ENCODE results near the gene TECPR2. TPM values are rescaled to one million over a fixed set of nuclear protein-coding genes. Genes with fewer than 3 reads are reported as not detected.

TECPR2 gene
- polyA plus RNA-seq, 1 donor (not counting 4 experiments of a cell fraction or from before 2014, with no cell fraction given) = 8.3 TPM

GRCh38 chr14:102431751-102432150 is 69.0 kb downstream of the TECPR2 start:
- no peak overlapping the region for H2AFZ ChIP-seq (ENCODE audit: control insufficient read depth, low read length)
- FAIRE-seq = no peak
- no peak overlapping the region for H3K4me3 ChIP-seq (ENCODE audit: control insufficient read depth in 2 of 3, extremely low read depth in 1 of 3, insufficient read depth in 2 of 3, low read depth in 1 of 3, low read length in 3 of 3)
- no peak overlapping the region for H3K27ac ChIP-seq (ENCODE audit: control insufficient read depth, insufficient read depth, low read length)
- TF ChIP-seq CTCF (optimal IDR thresholded peaks at IDR 0.05 in 1 of 3, IDR thresholded peaks at IDR 0.05 in 1 of 3, conservative IDR thresholded peaks at IDR 0.05 in 1 of 3; ENCODE audit: extremely low read depth in 1 of 3, insufficient read depth in 2 of 3, low read length in 3 of 3) (no peak), EZH2 (IDR thresholded peaks at IDR 0.05; ENCODE audit: low read length) (no peak)
- no peak for DNase-seq (ENCODE audit: low read depth, low spot score)
- no peaks in the 10 kb centered on the region for H3K27me3 ChIP-seq (ENCODE audit: control insufficient read depth, extremely low read depth, insufficient read depth, low read length)
- H3K4me1 ChIP-seq (ENCODE audit: control insufficient read depth, extremely low read depth, insufficient read depth, low read length) = no peaks in the 10 kb centered on the region
- no peaks in the 10 kb centered on the region for H3K9me3 ChIP-seq (ENCODE audit: control insufficient read depth, low read depth, low read length)
- H3K79me2 ChIP-seq (ENCODE audit: control insufficient read depth, insufficient read depth, low read length) = no peaks in the 10 kb centered on the region
- H3K9me1 ChIP-seq (ENCODE audit: control insufficient read depth, extremely low read depth, insufficient read depth, low read length) = no peaks in the 10 kb centered on the region
- peaks cover 7 to 12% of the 10 kb centered on the region in 2 experiments for H3K36me3 ChIP-seq (ENCODE audit: control insufficient read depth in 2 of 2, extremely low read depth in 1 of 2, insufficient read depth in 2 of 2, low read length in 2 of 2)
- no peak overlapping the region for H3K9ac ChIP-seq (ENCODE audit: control insufficient read depth, extremely low read depth, insufficient read depth, low read length)
- no peaks in the 10 kb centered on the region for H4K20me1 ChIP-seq (ENCODE audit: control insufficient read depth, extremely low read depth, insufficient read depth, low read length)
- dilution Hi-C loops (cut with MboI; ENCODE audit: extremely low pct_ligation_motif_present, low sequenced_read_pairs) = no loop called here
- H3K4me2 ChIP-seq (ENCODE audit: control insufficient read depth, extremely low read depth, insufficient read depth, low read depth, low read length) = no peak overlapping the region

- no peak overlapping the region for H3K4me2 ChIP-seq (ENCODE audit: control insufficient read depth, extremely low read depth, insufficient read depth, low read depth, low read length)
- no peak overlapping the region for H2AFZ ChIP-seq (ENCODE audit: control insufficient read depth, low read length)
- dilution Hi-C loops (cut with MboI; ENCODE audit: extremely low pct_ligation_motif_present, low sequenced_read_pairs) = no loop called here
- DNase-seq (ENCODE audit: low read depth, low spot score) (no peak), FAIRE-seq (no peak)
- H3K4me3 ChIP-seq (ENCODE audit: control insufficient read depth in 2 of 3, extremely low read depth in 1 of 3, insufficient read depth in 2 of 3, low read depth in 1 of 3, low read length in 3 of 3) = no peak overlapping the region
- H3K9ac ChIP-seq (ENCODE audit: control insufficient read depth, extremely low read depth, insufficient read depth, low read length) = no peak overlapping the region
- H3K27me3 ChIP-seq (ENCODE audit: control insufficient read depth, extremely low read depth, insufficient read depth, low read length) = no peaks in the 10 kb centered on the region
- no peak overlapping the region for H3K27ac ChIP-seq (ENCODE audit: control insufficient read depth, insufficient read depth, low read length)
- H3K4me1 ChIP-seq (ENCODE audit: control insufficient read depth, extremely low read depth, insufficient read depth, low read length) = no peaks in the 10 kb centered on the region
- H3K36me3 ChIP-seq (ENCODE audit: control insufficient read depth in 2 of 2, extremely low read depth in 1 of 2, insufficient read depth in 2 of 2, low read length in 2 of 2) = peaks cover 0 to 9% of the 10 kb centered on the region in 2 experiments
- no peaks in the 10 kb centered on the region for H4K20me1 ChIP-seq (ENCODE audit: control insufficient read depth, extremely low read depth, insufficient read depth, low read length)
- H3K9me1 ChIP-seq (ENCODE audit: control insufficient read depth, extremely low read depth, insufficient read depth, low read length) = no peaks in the 10 kb centered on the region
- H3K9me3 ChIP-seq (ENCODE audit: control insufficient read depth, low read depth, low read length) = no peaks in the 10 kb centered on the region
- TF ChIP-seq EZH2 (IDR thresholded peaks at IDR 0.05; ENCODE audit: low read length) = no peak
- no peak for TF ChIP-seq CTCF (optimal IDR thresholded peaks at IDR 0.05 in 1 of 3, IDR thresholded peaks at IDR 0.05 in 1 of 3, conservative IDR thresholded peaks at IDR 0.05 in 1 of 3; ENCODE audit: extremely low read depth in 1 of 3, insufficient read depth in 2 of 3, low read length in 3 of 3)
- no peaks in the 10 kb centered on the region for H3K79me2 ChIP-seq (ENCODE audit: control insufficient read depth, insufficient read depth, low read length)
Observed at GRCh38 chr14:102434647-102435175, 72.0 kb downstream of the TECPR2 start.
